ENCODE data around the gene MS4A6E. TPM values are rescaled to one million over a fixed set of nuclear protein-coding genes. Genes with fewer than 3 reads are reported as not detected.
"Not testable (repeated sequence)": the region's sequence is repeated elsewhere in the genome, so short reads cannot be mapped to it uniquely, and the experiment has no call there.

MS4A6E gene
- total RNA-seq, 2 donors from 2014 or later, result not detected

DNA sequence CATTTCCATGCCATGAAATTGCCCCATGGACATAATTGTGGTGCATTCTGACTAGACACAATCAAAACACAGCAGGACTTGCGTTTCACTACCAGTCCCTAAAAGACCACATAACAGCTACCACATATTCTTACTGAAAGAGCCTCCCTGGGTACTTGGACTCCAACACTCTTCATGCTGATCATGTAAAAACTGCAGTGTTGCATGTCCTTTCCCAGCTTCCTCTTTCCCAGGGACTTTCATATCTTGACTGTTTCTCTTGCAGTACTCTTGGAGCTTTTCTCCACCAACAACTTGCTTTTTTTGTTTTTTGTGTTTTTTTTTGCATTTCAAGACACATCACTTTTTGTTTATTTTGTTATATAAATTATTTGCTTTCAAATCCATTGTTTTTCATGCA lies 22.9 kb downstream of the MS4A6E start:
- Mint-ChIP-seq H3K27me3 (peaks cover 35% of the 10 kb centered on the region), H3K27ac (no peak overlapping the region), H3K36me3 (ENCODE audit: low read depth) (no peaks in the 10 kb centered on the region), H3K4me3 (no peak overlapping the region), H3K4me1 (no peaks in the 10 kb centered on the region), H3K9me3 (no peaks in the 10 kb centered on the region)
- ATAC-seq (replicated peaks), result no peak

GRCh38 chr11:60357771-60358170 lies 30.7 kb downstream of the MS4A6E start:
- Mint-ChIP-seq H3K4me1 (no peaks in the 10 kb centered on the region), H3K4me3 (no peak overlapping the region), H3K27ac (no peak overlapping the region), H3K36me3 (ENCODE audit: low read depth) (no peaks in the 10 kb centered on the region), H3K9me3 (no peaks in the 10 kb centered on the region), H3K27me3 (peaks cover 16% of the 10 kb centered on the region)
- ATAC-seq (replicated peaks), result no peak

DNA sequence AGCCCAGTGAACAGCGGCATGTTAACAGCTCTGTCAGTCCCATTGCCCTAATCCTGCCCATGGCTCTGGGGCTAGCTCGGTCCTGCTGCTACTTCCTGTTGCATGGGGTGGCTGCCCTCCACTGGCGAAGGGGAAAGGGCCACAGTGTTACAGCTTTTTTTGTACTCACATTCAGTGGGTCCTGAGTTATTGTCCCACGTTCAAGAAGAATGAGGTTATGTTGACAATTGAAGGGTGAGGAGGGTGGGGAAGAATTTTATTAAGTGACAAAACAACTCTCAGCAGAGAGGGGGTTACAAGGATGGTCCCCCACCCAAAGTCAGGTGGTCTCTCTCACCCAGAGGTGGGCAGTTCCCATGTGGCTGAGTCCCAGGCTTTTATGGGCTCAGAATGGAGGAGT lies 33.6 kb downstream of the MS4A6E start:
- no peaks in the 10 kb centered on the region for H3K4me1 Mint-ChIP-seq
- ATAC-seq (replicated peaks), result no peak
- H3K36me3 Mint-ChIP-seq (ENCODE audit: low read depth), result no peaks in the 10 kb centered on the region
- no peak overlapping the region for H3K4me3 Mint-ChIP-seq
- H3K27me3 Mint-ChIP-seq, result peaks cover 24% of the 10 kb centered on the region
- H3K9me3 Mint-ChIP-seq, result no peaks in the 10 kb centered on the region
- no peak overlapping the region for H3K27ac Mint-ChIP-seq

DNA sequence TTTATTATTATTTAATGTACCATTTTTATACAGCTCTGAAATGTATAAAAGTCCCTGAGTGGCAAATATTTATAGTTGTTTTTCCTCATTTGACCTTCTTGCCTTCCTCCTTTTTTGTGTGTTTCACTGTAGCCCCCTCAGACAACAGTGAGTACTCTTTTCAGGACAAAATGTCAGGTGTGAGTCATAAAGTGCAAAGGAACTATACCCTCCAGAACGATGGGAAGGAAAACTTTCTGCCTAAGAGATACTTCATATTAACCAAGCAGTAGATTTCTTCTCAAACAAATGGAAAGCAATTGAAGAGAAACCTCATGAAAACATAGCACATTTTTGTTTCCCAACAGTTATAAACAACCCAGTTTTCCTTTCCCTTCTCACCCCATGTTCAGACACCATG lies 35.2 kb downstream of the MS4A6E start:
- no peak overlapping the region for H3K27ac Mint-ChIP-seq
- no peak overlapping the region for H3K4me3 Mint-ChIP-seq
- H3K36me3 Mint-ChIP-seq (ENCODE audit: low read depth), result no peaks in the 10 kb centered on the region
- H3K4me1 Mint-ChIP-seq, result no peaks in the 10 kb centered on the region
- no peak for ATAC-seq (replicated peaks)
- no peaks in the 10 kb centered on the region for H3K9me3 Mint-ChIP-seq
- H3K27me3 Mint-ChIP-seq, result peaks cover 27% of the 10 kb centered on the region

DNA sequence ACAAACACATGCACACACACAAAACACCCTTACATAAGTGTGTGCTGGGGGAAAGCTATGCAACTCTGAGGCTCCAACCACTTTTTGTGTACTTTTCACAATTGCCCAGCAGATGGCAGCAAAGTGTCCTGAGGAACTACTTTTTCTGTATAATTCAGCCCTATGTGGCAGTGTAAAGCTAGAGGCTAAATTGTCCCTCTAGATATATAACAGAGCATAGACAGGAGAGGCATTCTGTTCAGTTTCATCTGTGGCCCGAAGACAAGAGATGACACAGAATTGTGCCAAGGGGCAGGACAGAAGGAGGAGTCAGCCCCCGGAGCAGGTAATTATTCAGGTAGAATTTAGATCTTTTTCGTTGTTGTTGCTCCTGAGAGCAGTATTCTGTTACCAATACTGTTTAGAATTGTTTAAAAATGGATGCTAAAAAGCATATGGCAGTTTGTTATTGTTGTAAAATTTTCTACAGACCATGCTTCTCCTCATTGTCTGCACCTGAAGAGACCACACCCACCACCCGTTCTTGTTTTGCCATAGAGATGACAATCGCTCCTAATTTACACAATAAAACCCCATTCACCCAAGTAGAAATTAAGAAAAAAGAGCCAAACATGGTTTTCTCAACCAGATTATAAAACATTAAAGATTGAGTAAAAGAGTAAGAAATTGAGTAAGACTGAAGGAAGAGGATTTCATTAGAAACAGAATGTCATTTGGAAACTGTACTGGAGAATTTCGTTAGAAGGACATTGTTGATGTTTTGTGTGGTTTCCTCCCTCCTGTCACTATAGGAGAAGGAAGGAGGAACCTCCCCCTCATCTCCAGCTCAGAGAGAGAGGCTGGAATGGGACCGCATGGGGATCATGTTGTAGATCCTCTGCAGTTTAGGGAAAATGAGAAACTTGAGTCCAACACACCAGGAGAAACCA lies 36.8 kb downstream of the MS4A6E start:
- Mint-ChIP-seq H3K4me1 (no peaks in the 10 kb centered on the region), H3K27ac (no peak overlapping the region), H3K9me3 (no peaks in the 10 kb centered on the region), H3K4me3 (no peak overlapping the region), H3K27me3 (peaks cover 31% of the 10 kb centered on the region), H3K36me3 (ENCODE audit: low read depth) (no peaks in the 10 kb centered on the region)
- ATAC-seq (replicated peaks), result peak; percentile 48

GRCh38 chr11:60366262-60366904 lies 39.3 kb downstream of the MS4A6E start:
- not testable (repeated sequence) for H3K36me3 Mint-ChIP-seq (ENCODE audit: low read depth)

GRCh38 chr11:60367009-60367408 lies 40.0 kb downstream of the MS4A6E start:
- Mint-ChIP-seq H3K9me3 (no peaks in the 10 kb centered on the region), H3K4me1 (no peaks in the 10 kb centered on the region), H3K27me3 (peaks cover 47% of the 10 kb centered on the region), H3K36me3 (ENCODE audit: low read depth) (no peaks in the 10 kb centered on the region), H3K4me3 (no peak overlapping the region), H3K27ac (no peak overlapping the region)
- ATAC-seq (replicated peaks), result peak; percentile 86

More at GRCh38 chr11:60366262-60366904, 39.3 kb downstream of the MS4A6E start:
- not testable (repeated sequence) for ATAC-seq (replicated peaks); H3K4me1 Mint-ChIP-seq; H3K9me3 Mint-ChIP-seq; H3K4me3 Mint-ChIP-seq; H3K27ac Mint-ChIP-seq
- peaks cover 43% of the 10 kb centered on the region for H3K27me3 Mint-ChIP-seq

DNA sequence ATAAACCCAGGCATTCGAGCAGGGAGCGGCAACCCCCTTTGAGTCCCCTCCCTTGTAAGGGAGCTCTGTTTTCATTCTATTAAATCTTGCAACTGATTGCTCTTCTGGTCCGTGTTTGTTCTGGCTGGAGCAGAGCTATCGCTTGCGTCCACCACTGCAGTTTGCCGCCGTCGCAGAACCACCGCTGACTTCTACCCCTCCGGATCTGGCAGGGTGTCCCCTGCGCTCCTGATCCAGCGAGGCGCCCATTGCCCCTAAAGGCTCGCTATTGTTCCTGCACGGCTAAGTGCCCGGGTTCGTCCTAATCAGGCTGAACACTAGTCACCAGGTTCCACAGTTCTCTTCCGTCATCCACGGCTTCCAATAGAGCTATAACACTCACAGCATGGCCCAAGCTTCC lies 40.8 kb downstream of the MS4A6E start:
- ATAC-seq (replicated peaks), result no peak
- no peak overlapping the region for H3K4me3 Mint-ChIP-seq
- no peak overlapping the region for H3K27ac Mint-ChIP-seq
- H3K36me3 Mint-ChIP-seq (ENCODE audit: low read depth), result no peaks in the 10 kb centered on the region
- no peaks in the 10 kb centered on the region for H3K9me3 Mint-ChIP-seq
- no peaks in the 10 kb centered on the region for H3K4me1 Mint-ChIP-seq
- H3K27me3 Mint-ChIP-seq, result peaks cover 50% of the 10 kb centered on the region

GRCh38 chr11:60370252-60370810 lies 43.3 kb downstream of the MS4A6E start:
- H3K27me3 Mint-ChIP-seq, result peaks cover 37% of the 10 kb centered on the region
- no peak overlapping the region for H3K4me3 Mint-ChIP-seq
- H3K9me3 Mint-ChIP-seq, result no peaks in the 10 kb centered on the region
- no peaks in the 10 kb centered on the region for H3K36me3 Mint-ChIP-seq (ENCODE audit: low read depth)
- no peak overlapping the region for H3K27ac Mint-ChIP-seq
- no peak for ATAC-seq (replicated peaks)
- no peaks in the 10 kb centered on the region for H3K4me1 Mint-ChIP-seq

DNA sequence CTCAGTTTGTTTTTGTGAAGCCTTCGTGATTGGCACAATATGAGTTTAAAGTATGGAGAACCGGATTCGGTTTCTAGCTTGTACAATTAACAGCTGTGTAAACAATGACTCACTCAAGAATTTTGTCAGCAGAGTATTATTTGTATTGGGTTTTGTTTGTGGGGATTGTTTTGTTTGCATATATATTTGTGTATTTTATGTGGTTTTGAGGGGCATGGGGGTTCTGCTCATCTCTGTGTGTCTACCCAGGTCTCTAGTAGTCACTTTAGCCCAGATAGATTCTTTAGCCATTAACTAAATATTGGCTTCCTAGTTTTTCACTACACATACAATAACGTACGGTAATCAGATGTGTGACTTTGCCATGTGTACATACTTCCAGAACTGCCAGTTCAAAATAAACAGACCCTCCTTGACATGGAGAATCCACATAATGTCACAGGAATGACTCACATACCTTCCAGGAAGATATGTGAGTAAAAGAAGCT lies 43.8 kb downstream of the MS4A6E start:
- Mint-ChIP-seq H3K27me3 (peaks cover 39% of the 10 kb centered on the region), H3K36me3 (ENCODE audit: low read depth) (no peaks in the 10 kb centered on the region), H3K27ac (no peak overlapping the region), H3K4me1 (no peaks in the 10 kb centered on the region), H3K4me3 (no peak overlapping the region), H3K9me3 (no peaks in the 10 kb centered on the region)
- ATAC-seq (replicated peaks), result no peak

DNA sequence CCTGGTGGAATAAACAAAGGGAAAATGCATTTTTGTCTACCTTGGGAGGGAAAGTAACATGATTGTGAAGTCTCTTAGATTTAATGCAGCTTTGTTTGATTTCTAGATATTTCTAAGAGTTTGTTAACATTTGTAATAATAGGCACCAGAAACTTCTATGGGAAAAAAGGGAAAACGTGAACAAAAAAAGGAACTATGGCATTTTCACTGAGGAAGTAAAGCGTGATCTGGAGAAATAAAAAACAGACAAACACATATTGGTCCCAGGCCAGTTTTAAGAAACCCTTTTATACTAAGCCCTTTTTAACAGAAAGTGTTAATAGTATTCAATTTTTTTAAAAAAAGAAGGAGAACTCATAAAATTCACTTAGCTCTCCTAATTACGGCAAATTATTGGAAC lies 44.3 kb downstream of the MS4A6E start:
- no peak overlapping the region for H3K27ac Mint-ChIP-seq
- no peaks in the 10 kb centered on the region for H3K9me3 Mint-ChIP-seq
- no peak overlapping the region for H3K4me3 Mint-ChIP-seq
- no peaks in the 10 kb centered on the region for H3K4me1 Mint-ChIP-seq
- H3K36me3 Mint-ChIP-seq (ENCODE audit: low read depth), result no peaks in the 10 kb centered on the region
- H3K27me3 Mint-ChIP-seq, result peaks cover 36% of the 10 kb centered on the region
- no peak for ATAC-seq (replicated peaks)

- no peaks in the 10 kb centered on the region for H3K4me1 Mint-ChIP-seq
- no peak overlapping the region for H3K4me3 Mint-ChIP-seq
- ATAC-seq (replicated peaks), result no peak
- H3K27me3 Mint-ChIP-seq, result peaks cover 36% of the 10 kb centered on the region
- no peaks in the 10 kb centered on the region for H3K36me3 Mint-ChIP-seq (ENCODE audit: low read depth)
- no peaks in the 10 kb centered on the region for H3K9me3 Mint-ChIP-seq
- no peak overlapping the region for H3K27ac Mint-ChIP-seq
These were observed 44.8 kb downstream of the MS4A6E start for GRCh38 chr11:60371854-60372253.

- Mint-ChIP-seq H3K4me1 (no peaks in the 10 kb centered on the region), H3K36me3 (ENCODE audit: low read depth) (no peaks in the 10 kb centered on the region), H3K9me3 (no peaks in the 10 kb centered on the region), H3K4me3 (no peak overlapping the region), H3K27me3 (peaks cover 36% of the 10 kb centered on the region), H3K27ac (no peak overlapping the region)
- no peak for ATAC-seq (replicated peaks)
These were observed 45.7 kb downstream of the MS4A6E start for GRCh38 chr11:60372767-60373166.

DNA sequence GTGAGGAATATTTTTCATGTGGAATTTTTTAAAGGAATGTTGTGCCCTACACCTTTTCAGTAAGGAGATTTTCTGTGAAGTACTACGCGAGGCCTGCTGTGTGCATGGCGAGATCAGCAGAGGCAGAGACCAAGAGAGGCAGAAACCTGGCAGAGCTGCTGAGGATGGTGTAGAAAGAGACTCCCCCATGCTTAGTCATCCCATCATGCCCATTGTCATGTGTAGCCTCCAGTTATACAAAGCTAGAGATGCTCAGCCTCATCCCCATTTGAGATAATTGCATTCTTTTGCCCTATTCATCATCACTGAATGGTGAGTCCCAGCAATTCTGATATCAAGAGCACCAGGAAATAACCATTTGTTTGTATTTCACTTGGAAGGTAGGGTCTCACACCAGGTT lies 48.3 kb downstream of the MS4A6E start:
- no peaks in the 10 kb centered on the region for H3K36me3 Mint-ChIP-seq (ENCODE audit: low read depth)
- no peak overlapping the region for H3K27ac Mint-ChIP-seq
- no peaks in the 10 kb centered on the region for H3K9me3 Mint-ChIP-seq
- no peaks in the 10 kb centered on the region for H3K4me1 Mint-ChIP-seq
- peaks cover 36% of the 10 kb centered on the region for H3K27me3 Mint-ChIP-seq
- no peak for ATAC-seq (replicated peaks)
- no peak overlapping the region for H3K4me3 Mint-ChIP-seq

DNA sequence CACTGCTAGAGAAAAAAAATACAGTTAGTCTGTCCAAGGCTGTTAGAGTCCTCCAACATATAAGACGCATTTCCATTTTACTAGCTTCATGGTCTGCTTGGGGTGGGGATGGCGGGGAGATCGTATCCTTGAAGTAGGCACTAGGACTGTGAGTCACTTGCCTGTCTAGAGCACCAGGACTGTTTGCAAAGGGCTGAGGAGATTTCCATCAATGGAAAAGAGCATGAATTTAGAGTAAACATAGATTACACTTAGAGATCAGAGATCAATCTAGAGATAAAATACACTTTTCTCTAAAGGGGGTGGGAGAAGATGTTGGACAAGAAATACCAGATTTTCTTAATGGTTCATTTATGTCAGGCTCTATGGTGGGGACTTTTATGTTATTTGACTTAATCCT lies 49.5 kb downstream of the MS4A6E start:
- Mint-ChIP-seq H3K27ac (no peak overlapping the region), H3K4me3 (no peak overlapping the region), H3K27me3 (peaks cover 39% of the 10 kb centered on the region), H3K4me1 (no peaks in the 10 kb centered on the region), H3K9me3 (no peaks in the 10 kb centered on the region), H3K36me3 (ENCODE audit: low read depth) (no peaks in the 10 kb centered on the region)
- no peak for ATAC-seq (replicated peaks)
